HG03432 (cell line): ENCODE data around the gene CATSPER4.

Experiments
- ATAC-seq: cut with Tn5 transposase; IDR thresholded peaks from one replicate; pipeline ENCODE4 v1.9.1; 2021; ENCODE audit warnings: mild to moderate bottlenecking, moderate library complexity; ENCODE audit not compliant: unreplicated experiment

The CATSPER4 gene

GRCh38 chr1:26190373-26190987, at the start of gene CATSPER4:
Gene CATSPER4 (plus strand): TSS chr1:26190602. CDS start chr1:26190628, 26 bp downstream.
- ATAC-seq: no peak

GRCh38 chr1:26142159-26142558, 48.2 kb upstream of the CATSPER4 start:
- ATAC-seq: no peak

GRCh38 chr1:26145041-26145959, 45.1 kb upstream of the CATSPER4 start:
- no peak for ATAC-seq

DNA sequence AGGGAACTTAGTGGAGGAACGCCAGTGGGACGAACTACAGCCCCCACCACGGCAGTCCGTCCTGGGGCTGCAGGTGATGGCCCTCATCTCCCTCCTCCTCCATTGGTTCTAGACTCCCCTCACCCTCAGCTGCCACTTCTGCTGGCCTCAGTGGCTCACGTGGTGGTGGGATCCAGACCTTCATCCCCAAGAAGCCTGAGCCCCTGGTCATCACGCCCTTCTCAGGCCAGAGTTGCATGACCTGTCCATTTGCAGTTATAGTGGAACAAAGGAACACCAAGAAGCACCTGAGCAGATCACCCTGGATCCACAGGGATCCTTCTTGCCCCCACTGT, 44.5 kb upstream of the CATSPER4 start:
- ATAC-seq: no peak

GRCh38 chr1:26148887-26149286, 41.5 kb upstream of the CATSPER4 start:
- no peak for ATAC-seq

DNA sequence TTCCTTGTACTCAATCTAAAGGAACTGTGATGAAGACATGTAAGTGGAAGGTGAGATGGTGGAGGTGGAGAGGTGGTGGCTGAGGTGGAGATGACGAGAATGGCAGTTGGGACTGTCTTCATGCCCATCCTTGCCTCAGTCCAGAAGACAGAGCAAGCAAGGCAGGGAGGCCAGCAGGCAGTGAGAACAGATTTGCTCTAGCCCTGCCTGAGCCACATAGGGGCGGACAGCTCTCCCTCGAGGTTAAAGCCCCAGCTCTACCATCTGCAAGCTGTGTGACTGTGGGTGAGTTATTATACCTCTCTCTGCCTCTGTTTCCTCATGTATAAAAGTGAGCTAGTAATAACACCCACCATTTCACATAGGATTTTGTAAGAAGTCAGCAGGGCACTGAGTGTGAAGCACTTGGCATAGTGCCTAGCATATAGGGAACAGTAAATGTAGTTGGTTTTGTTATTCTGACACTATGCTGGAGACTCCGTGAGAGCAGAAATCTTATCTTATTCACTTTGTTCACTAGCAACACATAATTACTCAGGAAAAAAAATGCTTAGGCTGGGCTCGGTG, 36.4 kb upstream of the CATSPER4 start:
- no peak for ATAC-seq

- no peak for ATAC-seq
Observed at GRCh38 chr1:26154750-26155149, 35.7 kb upstream of the CATSPER4 start.

DNA sequence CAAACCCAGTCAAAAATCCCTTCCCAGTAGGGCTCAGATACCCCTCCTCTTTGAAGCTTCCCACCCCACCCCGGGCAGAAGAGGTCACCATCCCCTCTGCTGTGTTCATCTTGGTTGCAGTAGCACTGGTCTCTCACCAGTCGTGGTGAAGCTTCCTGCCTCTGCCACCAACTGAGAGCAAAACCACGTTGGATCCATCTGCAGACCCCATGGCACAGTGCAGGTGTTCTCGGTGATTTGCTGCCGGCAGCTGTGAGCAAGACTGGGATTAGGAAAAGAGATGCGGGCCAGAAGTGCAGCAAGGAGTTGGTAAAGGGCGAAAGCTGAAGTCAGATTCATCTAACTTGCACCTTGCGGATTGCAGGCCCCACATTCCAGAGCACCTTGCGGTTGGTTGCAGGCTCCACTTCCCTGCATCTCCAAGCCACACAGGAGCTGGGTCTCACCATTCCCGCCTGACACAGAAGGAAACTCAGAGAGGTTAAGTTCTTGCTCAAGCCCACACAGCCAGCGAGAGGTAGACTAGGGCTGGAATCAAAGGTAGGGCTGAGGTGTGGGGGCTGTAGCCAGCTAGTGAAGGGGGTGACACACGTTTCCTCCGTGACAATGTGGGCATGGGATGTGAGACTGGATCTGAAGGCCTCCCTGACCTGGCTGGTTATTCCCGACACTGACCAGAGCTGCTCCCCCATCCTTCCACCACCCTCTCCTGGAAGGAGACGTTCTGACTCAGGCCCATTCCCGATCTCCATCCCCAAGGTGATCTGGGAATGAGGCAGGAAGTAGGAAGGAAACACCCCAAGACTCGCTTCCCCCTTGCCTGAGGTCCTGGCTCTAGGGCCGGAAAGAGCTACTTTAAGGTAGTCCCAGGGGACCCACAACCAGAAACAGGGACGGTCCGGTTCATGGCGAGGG, 34.8 kb upstream of the CATSPER4 start:
- ATAC-seq: no peak

- ATAC-seq: no peak
Observed at GRCh38 chr1:26156285-26157038, 33.9 kb upstream of the CATSPER4 start.

DNA sequence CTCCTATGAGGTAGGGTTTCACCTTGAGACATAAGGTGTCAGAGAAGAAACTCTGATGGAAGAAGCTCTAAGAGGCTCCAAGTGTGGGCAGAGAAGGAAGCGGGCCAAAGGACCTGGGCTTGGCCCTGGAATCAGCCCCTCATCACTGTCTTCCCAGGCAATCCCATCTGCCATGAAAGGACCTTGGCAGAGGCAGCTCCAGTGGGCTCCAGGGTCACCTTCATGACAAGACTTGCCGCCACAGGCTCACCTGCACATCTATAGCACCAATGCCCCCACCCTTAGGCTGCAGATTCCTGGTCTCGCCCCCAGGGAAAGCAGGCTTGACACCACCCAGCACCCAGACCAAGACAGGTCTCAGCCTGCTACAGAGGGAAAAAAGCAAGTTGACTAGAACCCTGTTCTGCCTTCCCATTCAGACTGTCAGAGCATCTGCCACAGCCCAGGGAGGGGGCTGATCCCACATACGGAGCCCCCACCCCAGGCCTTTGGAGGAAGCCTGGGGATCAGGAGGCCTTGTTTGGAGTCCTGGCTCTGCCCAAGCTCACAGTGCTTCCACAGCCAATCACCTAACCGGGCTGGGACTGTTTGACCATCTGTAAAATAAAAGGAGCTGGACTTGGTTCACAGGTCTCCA, 32.0 kb upstream of the CATSPER4 start:
- ATAC-seq: no peak

GRCh38 chr1:26158908-26159742, 31.3 kb upstream of the CATSPER4 start, which contains the start of gene FAM110D:
Gene FAM110D (plus strand): TSS chr1:26159079. CDS start chr1:26161292, 2,213 bp downstream.
- ATAC-seq: no peak

GRCh38 chr1:26159743-26160039, 30.7 kb upstream of the CATSPER4 start:
- no peak for ATAC-seq

- no peak for ATAC-seq
Observed at GRCh38 chr1:26160527-26161414, 29.6 kb upstream of the CATSPER4 start.

- ATAC-seq: no peak
Observed at GRCh38 chr1:26161415-26162219, 28.8 kb upstream of the CATSPER4 start.

- no peak for ATAC-seq
Observed at GRCh38 chr1:26162220-26162709, 28.1 kb upstream of the CATSPER4 start.

GRCh38 chr1:26163684-26164035, 26.7 kb upstream of the CATSPER4 start:
- ATAC-seq: no peak
